Stimulated activated naive CD8-positive, alpha-beta T cell treated with anti-CD3 and anti-CD28 coated beads, Interleukin-15, amount 100 ng/mL, for 72 hours (primary cell): ENCODE measurements around the gene ZNF324.
A peak's percentile ranks its signal among the peaks of the same experiment; 100 is the strongest.

Source experiments
- ATAC-seq: fragments of 150-1000 bp; cut with Tn5 transposase; 2 replicates; pipeline ENCODE4 v1.10.0; 2021; ENCODE audit warnings: mild to moderate bottlenecking, moderate library complexity
- DNase-seq, 2 donors: peaks; one replicate each; pipeline ENCODE4 v3.0.0; 2021 to 2022
- H3K27ac Mint-ChIP-seq, 2 donors: one replicate each; pipeline ENCODE4 v1.8.0; 2022; ENCODE audit warnings: mild to moderate bottlenecking in 2 of 2, mixed read lengths in 2 of 2, moderate library complexity in 2 of 2
- H3K27me3 Mint-ChIP-seq: one replicate; pipeline ENCODE4 v1.8.0; 2022; ENCODE audit warnings: mixed read lengths
- H3K4me1 Mint-ChIP-seq: one replicate; pipeline ENCODE4 v1.8.0; 2022; ENCODE audit warnings: mild to moderate bottlenecking, mixed read lengths
- H3K4me3 Mint-ChIP-seq, 2 donors: one replicate each; pipeline ENCODE4 v1.8.0; 2022; ENCODE audit warnings: mild to moderate bottlenecking in 2 of 2, mixed read lengths in 2 of 2, moderate library complexity in 1 of 2
- H3K9me3 Mint-ChIP-seq, 2 donors: one replicate each; pipeline ENCODE4 v1.8.0; 2022; ENCODE audit warnings: mixed read lengths in 2 of 2

The ZNF324 gene

DNA sequence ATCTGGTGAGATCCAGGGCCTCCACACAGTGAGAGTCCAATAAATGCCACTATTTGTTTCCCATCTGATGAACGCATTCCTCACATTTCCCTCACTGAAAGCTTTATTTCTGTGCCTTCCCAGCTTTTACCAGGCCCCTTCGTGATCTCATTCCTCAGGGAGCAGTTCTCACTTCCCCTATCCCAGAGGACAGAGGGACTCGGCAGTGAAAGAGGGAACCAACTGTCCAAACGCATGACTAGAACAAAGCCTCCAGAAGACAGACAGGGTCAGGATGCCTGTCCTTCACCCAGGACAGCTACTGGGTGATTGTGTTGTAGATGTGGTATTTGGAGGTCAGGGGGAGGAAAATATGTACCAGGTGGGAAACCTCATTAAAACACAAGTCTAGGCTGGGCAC is 54.8 kb downstream of the ZNF324 start:
- peak overlapping the region in 1 of 2 donors; percentile 7 for H3K4me3 Mint-ChIP-seq
- DNase-seq (no peak), ATAC-seq (no peak)
- no peaks in the 10 kb centered on the region for H3K9me3 Mint-ChIP-seq
- H3K4me1 Mint-ChIP-seq, result peaks cover 35% of the 10 kb centered on the region
- no peaks in the 10 kb centered on the region for H3K27me3 Mint-ChIP-seq
- no peak overlapping the region for H3K27ac Mint-ChIP-seq

DNA sequence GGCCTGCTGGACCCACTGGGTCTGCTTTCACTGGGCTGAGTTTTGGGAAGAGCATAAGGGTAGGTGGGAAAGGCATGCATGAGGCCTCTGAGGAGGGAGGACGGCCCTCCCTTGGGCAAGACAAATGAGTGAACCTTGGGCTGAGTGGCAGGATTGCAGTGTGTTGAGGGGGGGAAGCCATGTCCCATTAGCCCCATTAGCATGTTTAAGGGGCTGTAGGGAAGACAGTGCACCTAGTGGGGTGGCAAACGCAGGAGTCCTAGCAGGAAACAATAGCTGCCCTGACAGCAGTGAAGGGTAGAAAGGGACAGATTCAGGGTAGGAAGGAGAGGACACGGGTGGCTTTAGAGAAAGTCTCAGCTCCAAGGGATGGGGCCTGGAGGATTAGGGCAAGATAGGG is 55.8 kb downstream of the ZNF324 start:
- Mint-ChIP-seq H3K4me1 (peaks cover 25% of the 10 kb centered on the region), H3K9me3 (no peaks in the 10 kb centered on the region), H3K27ac (no peak overlapping the region), H3K4me3 (no peak overlapping the region), H3K27me3 (no peaks in the 10 kb centered on the region)
- no peak for ATAC-seq
- DNase-seq, result no peak
